ENCODE measurements around the gene BCAS3. TPM values are rescaled to one million over a fixed set of nuclear protein-coding genes. Genes with fewer than 3 reads are reported as not detected.

Gene BCAS3
- total RNA-seq, 2 experiments from 2014 or later, result 20.1 to 31.8 TPM

GRCh38 chr17:61248399-61248798 lies 570.7 kb downstream of the BCAS3 start:
- Histone ChIP-seq H3K4me3 (ENCODE audit: low read length) (no peak overlapping the region), H3K27ac (ENCODE audit: low read depth in 1 of 2, low read length in 2 of 2) (no peak overlapping the region), H3K27me3 (ENCODE audit: control insufficient read depth in 1 of 2, insufficient read depth in 2 of 2, low read length in 2 of 2) (no peaks in the 10 kb centered on the region), H3K9me3 (ENCODE audit: control insufficient read depth in 1 of 2, insufficient read depth in 1 of 2, low read length in 2 of 2) (no peaks in the 10 kb centered on the region), H3K36me3 (ENCODE audit: insufficient read depth, low read length) (no peaks in the 10 kb centered on the region), H3K4me1 (ENCODE audit: insufficient read depth, low read length) (no peaks in the 10 kb centered on the region)
- H3K4me1 Mint-ChIP-seq (ENCODE audit: low read depth), result no peaks in the 10 kb centered on the region
- ATAC-seq (ENCODE audit: poor library complexity) (no peak), DNase-seq (no peak)
- POLR2A ChIA-PET, result no interaction called here
- H3K4me3 Mint-ChIP-seq, result no peak overlapping the region
- CTCF ChIA-PET, result no interaction called here
- no peak overlapping the region for H3K27ac Mint-ChIP-seq
- TF ChIP-seq CTCF (IDR thresholded peaks at IDR 0.05), result no peak
- no peaks in the 10 kb centered on the region for H3K9me3 Mint-ChIP-seq
- intact Hi-C loops (cut with DNase I, micrococcal nuclease), result no loop called here
- H3K36me3 Mint-ChIP-seq (ENCODE audit: low read depth), result no peaks in the 10 kb centered on the region
- H3K27me3 Mint-ChIP-seq, result no peaks in the 10 kb centered on the region

- Histone ChIP-seq H3K4me1 (ENCODE audit: insufficient read depth, low read length) (no peaks in the 10 kb centered on the region), H3K36me3 (ENCODE audit: insufficient read depth, low read length) (no peaks in the 10 kb centered on the region), H3K4me3 (ENCODE audit: low read length) (no peak overlapping the region), H3K9me3 (ENCODE audit: control insufficient read depth in 1 of 2, insufficient read depth in 1 of 2, low read length in 2 of 2) (no peaks in the 10 kb centered on the region), H3K27ac (ENCODE audit: low read depth in 1 of 2, low read length in 2 of 2) (no peak overlapping the region), H3K27me3 (ENCODE audit: control insufficient read depth in 1 of 2, insufficient read depth in 2 of 2, low read length in 2 of 2) (no peaks in the 10 kb centered on the region)
- ATAC-seq (ENCODE audit: poor library complexity) (no peak), DNase-seq (no peak)
- H3K27me3 Mint-ChIP-seq, result no peaks in the 10 kb centered on the region
- CTCF ChIA-PET, result no interaction called here
- POLR2A ChIA-PET, result no interaction called here
- no peaks in the 10 kb centered on the region for H3K4me1 Mint-ChIP-seq (ENCODE audit: low read depth)
- H3K36me3 Mint-ChIP-seq (ENCODE audit: low read depth), result no peaks in the 10 kb centered on the region
- no peak for TF ChIP-seq CTCF (IDR thresholded peaks at IDR 0.05)
- no peak overlapping the region for H3K27ac Mint-ChIP-seq
- no peaks in the 10 kb centered on the region for H3K9me3 Mint-ChIP-seq
- intact Hi-C loops (cut with DNase I, micrococcal nuclease), result no loop called here
- no peak overlapping the region for H3K4me3 Mint-ChIP-seq
Measured at GRCh38 chr17:61249649-61250299, 572.1 kb downstream of the BCAS3 start.

GRCh38 chr17:61250335-61250890 lies 572.8 kb downstream of the BCAS3 start:
- no peak for TF ChIP-seq CTCF (IDR thresholded peaks at IDR 0.05)
- Mint-ChIP-seq H3K4me3 (no peak overlapping the region), H3K27ac (no peak overlapping the region), H3K36me3 (ENCODE audit: low read depth) (no peaks in the 10 kb centered on the region), H3K27me3 (no peaks in the 10 kb centered on the region), H3K4me1 (ENCODE audit: low read depth) (no peaks in the 10 kb centered on the region), H3K9me3 (no peaks in the 10 kb centered on the region)
- no peak overlapping the region for H3K4me3 ChIP-seq (ENCODE audit: low read length)
- CTCF ChIA-PET, result no interaction called here
- ATAC-seq (ENCODE audit: poor library complexity) (no peak), DNase-seq (no peak)
- no peaks in the 10 kb centered on the region for H3K9me3 ChIP-seq (ENCODE audit: control insufficient read depth in 1 of 2, insufficient read depth in 1 of 2, low read length in 2 of 2)
- no peak overlapping the region for H3K27ac ChIP-seq (ENCODE audit: low read depth in 1 of 2, low read length in 2 of 2)
- no peaks in the 10 kb centered on the region for H3K4me1 ChIP-seq (ENCODE audit: insufficient read depth, low read length)
- POLR2A ChIA-PET, result no interaction called here
- intact Hi-C loops (cut with DNase I, micrococcal nuclease), result no loop called here
- H3K36me3 ChIP-seq (ENCODE audit: insufficient read depth, low read length), result no peaks in the 10 kb centered on the region
- H3K27me3 ChIP-seq (ENCODE audit: control insufficient read depth in 1 of 2, insufficient read depth in 2 of 2, low read length in 2 of 2), result no peaks in the 10 kb centered on the region
